NCI-H1048 (cell line): ENCODE results near the gene BRAT1.

Experiments used
- DNase-seq: peaks from one replicate; lab custom pipeline; 2025; lab: John Stamatoyannopoulos, UW

The BRAT1 gene

GRCh38 chr7:2495418-2496299 lies 59.7 kb downstream of the BRAT1 start:
- DNase-seq = no peak

GRCh38 chr7:2494191-2495130 lies 60.9 kb downstream of the BRAT1 start:
- no peak for DNase-seq

GRCh38 chr7:2493205-2494164 lies 61.8 kb downstream of the BRAT1 start:
- no peak for DNase-seq

GRCh38 chr7:2492038-2492437 lies 63.3 kb downstream of the BRAT1 start:
- DNase-seq = no peak

DNA sequence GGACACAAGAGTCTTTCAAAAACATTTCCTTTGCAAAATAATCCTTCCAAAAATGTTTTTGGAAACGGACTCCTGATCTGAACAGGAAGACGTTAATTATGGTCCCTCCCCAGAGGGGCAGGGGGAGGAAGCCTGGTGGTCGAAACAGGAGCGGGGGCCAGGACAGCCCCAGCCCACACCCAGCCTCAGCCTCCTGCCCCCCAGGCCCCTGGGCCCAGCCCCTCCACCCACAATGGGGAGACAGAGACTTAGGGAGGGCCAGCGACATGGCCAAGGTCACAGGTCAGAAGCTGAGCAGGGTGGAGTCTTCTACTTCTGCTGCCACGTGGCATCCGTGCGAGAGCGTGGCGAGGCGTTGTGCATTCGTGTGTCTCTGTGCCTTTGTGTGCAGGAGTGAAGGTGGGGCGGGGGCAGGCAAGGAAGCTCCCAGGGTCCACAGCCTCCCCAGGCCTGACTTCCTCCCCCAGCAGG lies 65.1 kb downstream of the BRAT1 start:
- DNase-seq = no peak

GRCh38 chr7:2488681-2489080 lies 66.6 kb downstream of the BRAT1 start:
- DNase-seq = no peak

DNA sequence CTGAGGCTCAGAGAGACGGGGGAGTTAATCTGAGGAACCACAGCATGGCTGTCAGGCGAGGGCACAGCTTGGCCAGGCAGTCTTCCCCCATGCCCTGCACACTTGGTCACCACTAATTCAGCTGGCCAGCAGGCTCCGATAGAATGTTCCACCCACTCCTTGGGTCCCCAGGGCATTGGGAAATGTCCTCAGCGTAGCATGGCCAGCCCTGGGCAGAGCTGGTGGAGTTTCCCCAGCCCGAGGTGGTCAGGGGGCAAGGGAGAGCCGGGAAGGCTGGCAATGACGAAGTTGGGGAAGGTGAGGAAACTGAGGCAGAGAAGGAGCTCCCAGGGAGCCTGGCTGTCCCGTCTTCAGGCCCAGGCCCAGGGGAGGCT lies 67.1 kb downstream of the BRAT1 start:
- DNase-seq = no peak
